ENCODE data around the gene MKLN1.

- TF ChIP-seq, protein P1, sequence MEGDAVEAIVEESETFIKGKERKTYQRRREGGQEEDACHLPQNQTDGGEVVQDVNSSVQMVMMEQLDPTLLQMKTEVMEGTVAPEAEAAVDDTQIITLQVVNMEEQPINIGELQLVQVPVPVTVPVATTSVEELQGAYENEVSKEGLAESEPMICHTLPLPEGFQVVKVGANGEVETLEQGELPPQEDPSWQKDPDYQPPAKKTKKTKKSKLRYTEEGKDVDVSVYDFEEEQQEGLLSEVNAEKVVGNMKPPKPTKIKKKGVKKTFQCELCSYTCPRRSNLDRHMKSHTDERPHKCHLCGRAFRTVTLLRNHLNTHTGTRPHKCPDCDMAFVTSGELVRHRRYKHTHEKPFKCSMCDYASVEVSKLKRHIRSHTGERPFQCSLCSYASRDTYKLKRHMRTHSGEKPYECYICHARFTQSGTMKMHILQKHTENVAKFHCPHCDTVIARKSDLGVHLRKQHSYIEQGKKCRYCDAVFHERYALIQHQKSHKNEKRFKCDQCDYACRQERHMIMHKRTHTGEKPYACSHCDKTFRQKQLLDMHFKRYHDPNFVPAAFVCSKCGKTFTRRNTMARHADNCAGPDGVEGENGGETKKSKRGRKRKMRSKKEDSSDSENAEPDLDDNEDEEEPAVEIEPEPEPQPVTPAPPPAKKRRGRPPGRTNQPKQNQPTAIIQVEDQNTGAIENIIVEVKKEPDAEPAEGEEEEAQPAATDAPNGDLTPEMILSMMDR (IDR thresholded peaks at IDR 0.05), result no peak
- TF ChIP-seq POLR2A (IDR thresholded peaks at IDR 0.05), result no peak
Measured at GRCh38 chr7:131307627-131308026, 20.0 kb upstream of the MKLN1 start.

All from thyroid gland (tissue), 4 donors.